ENCODE data around the gene TIPARP.

TIPARP gene

DNA sequence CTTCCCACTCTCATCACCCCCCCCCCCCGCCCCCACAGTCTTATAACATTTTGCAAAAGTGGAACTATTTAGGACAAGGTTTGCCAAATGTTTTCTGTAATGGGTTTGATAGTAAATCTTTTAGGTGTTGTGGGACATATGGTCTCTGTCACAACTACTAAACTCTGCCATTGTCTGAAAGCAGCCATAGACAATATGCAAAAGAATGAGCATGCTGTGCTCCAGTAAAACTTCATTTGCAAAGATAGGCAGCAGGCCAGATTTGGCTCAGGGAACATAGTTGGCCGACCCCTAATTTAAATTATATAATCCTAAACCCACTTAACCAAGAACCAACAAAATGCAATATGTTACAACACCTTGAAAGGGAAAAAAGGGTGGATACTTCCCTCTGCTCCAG, 46.4 kb downstream of the TIPARP start:
- no peaks in the 10 kb centered on the region for H3K36me3 ChIP-seq (ENCODE audit: control insufficient read depth, insufficient read depth, low read length)
- no peak overlapping the region for H4K8ac ChIP-seq (ENCODE audit: low read depth, low read length)
- H3K79me2 ChIP-seq (ENCODE audit: control insufficient read depth, insufficient read depth, low read length): no peaks in the 10 kb centered on the region
- H2BK15ac ChIP-seq (replicated peaks; ENCODE audit: low read depth): no peak overlapping the region
- no peak overlapping the region for H3K4me3 ChIP-seq (ENCODE audit: low read length)
- no peak overlapping the region for H3K9ac ChIP-seq (ENCODE audit: low read length)
- no peak overlapping the region for H3K23ac ChIP-seq (ENCODE audit: low read length)
- H2BK5ac ChIP-seq (ENCODE audit: low read length): no peak overlapping the region
- no peak overlapping the region for H3K18ac ChIP-seq (ENCODE audit: low read length)
- H3K79me1 ChIP-seq (ENCODE audit: low read length): no peaks in the 10 kb centered on the region
- DNase-seq: peak; percentile 48
- H2BK120ac ChIP-seq (ENCODE audit: low read depth, low read length): no peak overlapping the region
- no peak overlapping the region for H3K27ac ChIP-seq (ENCODE audit: low read depth, low read length)
- H4K5ac ChIP-seq (ENCODE audit: low read length): no peak overlapping the region
- peaks cover 7% of the 10 kb centered on the region for H3K4me1 ChIP-seq (ENCODE audit: control insufficient read depth, low read depth, low read length)
- no peak overlapping the region for H3K4me2 ChIP-seq (ENCODE audit: low read length)
- no peak overlapping the region for H3K4ac ChIP-seq (ENCODE audit: low read depth, low read length)
- no peak overlapping the region for H3K56ac ChIP-seq (ENCODE audit: low read length)
- WGBS (ENCODE audit: extremely low coverage, insufficient coverage, low lambda C conversion rate): no CpG with 5 or more reads among the region's 2 CpGs
- no peak overlapping the region for H2AK5ac ChIP-seq (ENCODE audit: low read length)
- H3K27me3 ChIP-seq (ENCODE audit: insufficient read depth, low read length, poor library complexity): no peaks in the 10 kb centered on the region

DNA sequence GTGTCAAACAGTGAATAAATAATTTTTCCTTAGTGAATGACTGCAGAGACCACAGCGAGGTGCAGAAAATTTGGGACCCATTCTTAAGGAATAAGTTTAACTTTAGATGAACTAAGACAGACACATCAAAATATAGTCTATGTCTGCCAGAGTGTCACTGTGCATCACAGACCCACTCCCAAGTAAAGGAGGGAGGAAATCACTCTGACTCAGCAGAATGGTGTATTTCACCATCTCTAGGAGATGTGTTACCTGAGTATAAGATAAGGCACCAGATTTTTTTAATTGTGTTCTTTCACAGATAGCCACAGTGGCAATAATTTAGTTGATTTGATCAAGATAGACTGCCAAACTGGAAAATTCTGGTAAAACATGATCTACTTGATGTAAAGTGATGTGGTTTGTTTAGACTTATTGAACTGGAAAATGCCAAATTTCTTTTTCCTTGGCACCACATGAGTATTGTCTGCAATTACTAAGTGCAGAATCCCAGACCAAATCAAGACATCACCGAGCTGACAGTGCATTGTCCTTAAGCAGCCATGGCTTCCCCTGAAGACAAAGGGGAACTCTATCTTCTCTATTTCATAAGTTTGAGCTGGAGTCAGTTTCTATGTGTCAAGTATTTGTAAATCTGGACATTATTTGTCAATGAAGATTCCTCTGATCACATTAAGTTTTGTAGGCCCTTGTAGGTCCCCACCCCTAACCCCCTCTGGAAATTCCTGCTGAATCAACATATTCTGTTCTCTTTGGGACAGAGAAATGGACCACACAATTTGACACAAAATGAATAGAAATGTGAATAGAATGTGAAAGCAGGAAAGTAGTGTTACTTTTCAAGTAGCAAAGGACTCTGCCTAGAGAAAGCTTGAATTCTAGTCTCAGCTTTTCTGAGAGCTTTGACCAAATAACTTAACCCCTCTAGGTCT, 47.6 kb downstream of the TIPARP start:
- Histone ChIP-seq H3K27ac (ENCODE audit: low read depth, low read length) (no peak overlapping the region), H3K56ac (ENCODE audit: low read length) (no peak overlapping the region), H3K4me3 (ENCODE audit: low read length) (no peak overlapping the region), H3K79me1 (ENCODE audit: low read length) (no peaks in the 10 kb centered on the region), H3K18ac (ENCODE audit: low read length) (peak overlapping the region; percentile 11), H3K4me1 (ENCODE audit: control insufficient read depth, low read depth, low read length) (peaks cover 7% of the 10 kb centered on the region), H3K4ac (ENCODE audit: low read depth, low read length) (no peak overlapping the region), H3K23ac (ENCODE audit: low read length) (no peak overlapping the region), H4K5ac (ENCODE audit: low read length) (no peak overlapping the region), H3K36me3 (ENCODE audit: control insufficient read depth, insufficient read depth, low read length) (no peaks in the 10 kb centered on the region), H3K4me2 (ENCODE audit: low read length) (no peak overlapping the region), H2BK5ac (ENCODE audit: low read length) (peak overlapping the region; percentile 7), H4K8ac (ENCODE audit: low read depth, low read length) (no peak overlapping the region), H2BK120ac (ENCODE audit: low read depth, low read length) (no peak overlapping the region), H3K9ac (ENCODE audit: low read length) (no peak overlapping the region), H3K79me2 (ENCODE audit: control insufficient read depth, insufficient read depth, low read length) (no peaks in the 10 kb centered on the region), H3K27me3 (ENCODE audit: insufficient read depth, low read length, poor library complexity) (no peaks in the 10 kb centered on the region), H2AK5ac (ENCODE audit: low read length) (no peak overlapping the region), H2BK15ac (replicated peaks; ENCODE audit: low read depth) (peak overlapping the region; percentile 96)
- no CpG with 5 or more reads among the region's 2 CpGs for WGBS (ENCODE audit: extremely low coverage, insufficient coverage, low lambda C conversion rate)
- DNase-seq: peak; percentile 51

DNA sequence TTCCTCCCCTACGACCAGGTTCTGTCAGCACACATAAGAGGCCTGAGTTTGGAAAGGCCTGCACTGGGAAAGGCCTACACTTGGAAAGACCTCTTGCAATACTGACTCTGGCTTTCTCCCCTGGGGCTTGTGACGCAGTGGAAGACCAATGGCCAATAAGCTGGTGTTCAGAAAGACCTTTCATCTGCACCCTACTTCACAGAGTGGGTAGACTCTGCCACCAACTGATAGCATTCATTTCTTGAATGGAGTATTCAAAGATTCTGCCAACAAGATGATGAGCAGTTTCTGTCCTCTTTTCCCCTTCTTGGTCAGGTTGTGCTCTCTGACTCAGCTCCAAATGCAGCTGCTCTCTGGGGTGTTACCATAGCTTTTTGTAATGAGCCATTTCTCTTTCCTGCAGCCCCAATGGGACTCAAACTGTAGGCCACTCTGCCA, 48.8 kb downstream of the TIPARP start:
- Histone ChIP-seq H3K79me1 (ENCODE audit: low read length) (no peaks in the 10 kb centered on the region), H3K27ac (ENCODE audit: low read depth, low read length) (no peak overlapping the region), H2AK5ac (ENCODE audit: low read length) (no peak overlapping the region), H3K27me3 (ENCODE audit: insufficient read depth, low read length, poor library complexity) (no peaks in the 10 kb centered on the region), H3K4me1 (ENCODE audit: control insufficient read depth, low read depth, low read length) (peaks cover 7% of the 10 kb centered on the region), H3K23ac (ENCODE audit: low read length) (no peak overlapping the region), H3K4me2 (ENCODE audit: low read length) (no peak overlapping the region), H2BK120ac (ENCODE audit: low read depth, low read length) (no peak overlapping the region), H2BK5ac (ENCODE audit: low read length) (no peak overlapping the region), H3K4me3 (ENCODE audit: low read length) (no peak overlapping the region), H3K79me2 (ENCODE audit: control insufficient read depth, insufficient read depth, low read length) (no peaks in the 10 kb centered on the region), H3K36me3 (ENCODE audit: control insufficient read depth, insufficient read depth, low read length) (no peaks in the 10 kb centered on the region), H4K5ac (ENCODE audit: low read length) (no peak overlapping the region), H4K8ac (ENCODE audit: low read depth, low read length) (no peak overlapping the region), H3K18ac (ENCODE audit: low read length) (no peak overlapping the region), H3K56ac (ENCODE audit: low read length) (no peak overlapping the region), H3K9ac (ENCODE audit: low read length) (no peak overlapping the region), H3K4ac (ENCODE audit: low read depth, low read length) (no peak overlapping the region), H2BK15ac (replicated peaks; ENCODE audit: low read depth) (no peak overlapping the region)
- no peak for DNase-seq
- no CpG with 5 or more reads among the region's 2 CpGs for WGBS (ENCODE audit: extremely low coverage, insufficient coverage, low lambda C conversion rate)

DNA sequence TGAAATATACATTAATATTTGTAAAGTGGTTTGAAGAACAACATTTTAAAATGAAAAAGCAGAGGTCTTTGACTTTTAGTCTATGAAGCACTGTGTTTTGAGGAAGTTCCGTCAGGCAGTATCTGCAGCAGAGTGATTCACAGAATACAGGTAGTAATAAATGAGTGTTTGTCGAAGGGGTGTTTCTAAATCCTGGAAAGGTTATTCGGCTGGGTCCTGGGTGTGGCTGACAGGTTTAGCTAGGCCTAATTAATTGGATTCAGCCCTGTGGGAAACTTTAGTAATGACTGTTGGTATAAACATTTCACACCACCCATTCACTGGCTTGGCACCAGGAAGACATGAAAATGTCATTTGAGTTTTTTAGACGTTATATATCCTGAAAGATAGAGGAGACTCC, 51.3 kb downstream of the TIPARP start:
- Histone ChIP-seq H3K36me3 (ENCODE audit: control insufficient read depth, insufficient read depth, low read length) (no peaks in the 10 kb centered on the region), H2BK15ac (replicated peaks; ENCODE audit: low read depth) (no peak overlapping the region), H3K23ac (ENCODE audit: low read length) (no peak overlapping the region), H3K4ac (ENCODE audit: low read depth, low read length) (no peak overlapping the region), H4K5ac (ENCODE audit: low read length) (no peak overlapping the region), H3K56ac (ENCODE audit: low read length) (no peak overlapping the region), H3K18ac (ENCODE audit: low read length) (no peak overlapping the region), H3K4me1 (ENCODE audit: control insufficient read depth, low read depth, low read length) (peaks cover 3% of the 10 kb centered on the region), H2BK5ac (ENCODE audit: low read length) (no peak overlapping the region), H3K27me3 (ENCODE audit: insufficient read depth, low read length, poor library complexity) (no peaks in the 10 kb centered on the region), H3K79me1 (ENCODE audit: low read length) (no peaks in the 10 kb centered on the region), H4K8ac (ENCODE audit: low read depth, low read length) (no peak overlapping the region), H3K4me2 (ENCODE audit: low read length) (no peak overlapping the region), H3K4me3 (ENCODE audit: low read length) (no peak overlapping the region), H3K79me2 (ENCODE audit: control insufficient read depth, insufficient read depth, low read length) (no peaks in the 10 kb centered on the region), H2BK120ac (ENCODE audit: low read depth, low read length) (no peak overlapping the region), H3K9ac (ENCODE audit: low read length) (no peak overlapping the region), H2AK5ac (ENCODE audit: low read length) (no peak overlapping the region), H3K27ac (ENCODE audit: low read depth, low read length) (no peak overlapping the region)
- WGBS (ENCODE audit: extremely low coverage, insufficient coverage, low lambda C conversion rate): no CpG with 5 or more reads among the region's 4 CpGs
- DNase-seq: no peak

DNA sequence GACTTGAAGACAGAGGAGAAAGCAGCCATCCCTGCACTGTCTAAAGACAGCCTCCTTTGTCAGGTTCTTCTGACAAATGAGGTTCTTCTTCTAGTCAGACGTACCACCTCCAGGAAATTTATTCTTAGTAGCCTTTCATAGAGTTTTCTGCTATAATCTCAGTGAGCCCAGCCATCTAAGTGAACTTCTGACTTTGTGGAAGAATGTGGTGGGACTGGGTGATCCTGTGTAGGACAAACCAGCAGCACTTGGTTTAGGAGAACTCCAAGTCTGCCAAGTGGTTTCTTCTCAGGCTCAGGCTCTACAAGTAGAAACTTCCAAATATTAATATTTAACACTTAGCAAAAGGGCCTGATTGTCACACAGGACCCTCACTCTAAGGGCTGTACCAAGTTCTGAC, 52.1 kb downstream of the TIPARP start:
- no peak overlapping the region for H3K23ac ChIP-seq (ENCODE audit: low read length)
- H3K4ac ChIP-seq (ENCODE audit: low read depth, low read length): no peak overlapping the region
- peaks cover 1% of the 10 kb centered on the region for H3K4me1 ChIP-seq (ENCODE audit: control insufficient read depth, low read depth, low read length)
- no peak overlapping the region for H3K56ac ChIP-seq (ENCODE audit: low read length)
- H2BK120ac ChIP-seq (ENCODE audit: low read depth, low read length): no peak overlapping the region
- H3K36me3 ChIP-seq (ENCODE audit: control insufficient read depth, insufficient read depth, low read length): no peaks in the 10 kb centered on the region
- no peak overlapping the region for H2BK5ac ChIP-seq (ENCODE audit: low read length)
- H3K18ac ChIP-seq (ENCODE audit: low read length): no peak overlapping the region
- no peak overlapping the region for H3K4me3 ChIP-seq (ENCODE audit: low read length)
- no peak overlapping the region for H2AK5ac ChIP-seq (ENCODE audit: low read length)
- no peak overlapping the region for H2BK15ac ChIP-seq (replicated peaks; ENCODE audit: low read depth)
- no peak overlapping the region for H3K4me2 ChIP-seq (ENCODE audit: low read length)
- H3K9ac ChIP-seq (ENCODE audit: low read length): no peak overlapping the region
- no peaks in the 10 kb centered on the region for H3K27me3 ChIP-seq (ENCODE audit: insufficient read depth, low read length, poor library complexity)
- H3K27ac ChIP-seq (ENCODE audit: low read depth, low read length): no peak overlapping the region
- H3K79me2 ChIP-seq (ENCODE audit: control insufficient read depth, insufficient read depth, low read length): no peaks in the 10 kb centered on the region
- DNase-seq: no peak
- H4K8ac ChIP-seq (ENCODE audit: low read depth, low read length): no peak overlapping the region
- H4K5ac ChIP-seq (ENCODE audit: low read length): no peak overlapping the region
- no peaks in the 10 kb centered on the region for H3K79me1 ChIP-seq (ENCODE audit: low read length)
- WGBS (ENCODE audit: extremely low coverage, insufficient coverage, low lambda C conversion rate): no CpG with 5 or more reads among the region's 1 CpG

Measured in mesendoderm (in vitro differentiated cells).